ENCODE results near the gene DCTN3. TPM values are rescaled to one million over a fixed set of nuclear protein-coding genes. Genes with fewer than 3 reads are reported as not detected.

The DCTN3 gene
- total and polyA plus RNA-seq, 2 donors, result 87.8 to 97.1 TPM

DNA sequence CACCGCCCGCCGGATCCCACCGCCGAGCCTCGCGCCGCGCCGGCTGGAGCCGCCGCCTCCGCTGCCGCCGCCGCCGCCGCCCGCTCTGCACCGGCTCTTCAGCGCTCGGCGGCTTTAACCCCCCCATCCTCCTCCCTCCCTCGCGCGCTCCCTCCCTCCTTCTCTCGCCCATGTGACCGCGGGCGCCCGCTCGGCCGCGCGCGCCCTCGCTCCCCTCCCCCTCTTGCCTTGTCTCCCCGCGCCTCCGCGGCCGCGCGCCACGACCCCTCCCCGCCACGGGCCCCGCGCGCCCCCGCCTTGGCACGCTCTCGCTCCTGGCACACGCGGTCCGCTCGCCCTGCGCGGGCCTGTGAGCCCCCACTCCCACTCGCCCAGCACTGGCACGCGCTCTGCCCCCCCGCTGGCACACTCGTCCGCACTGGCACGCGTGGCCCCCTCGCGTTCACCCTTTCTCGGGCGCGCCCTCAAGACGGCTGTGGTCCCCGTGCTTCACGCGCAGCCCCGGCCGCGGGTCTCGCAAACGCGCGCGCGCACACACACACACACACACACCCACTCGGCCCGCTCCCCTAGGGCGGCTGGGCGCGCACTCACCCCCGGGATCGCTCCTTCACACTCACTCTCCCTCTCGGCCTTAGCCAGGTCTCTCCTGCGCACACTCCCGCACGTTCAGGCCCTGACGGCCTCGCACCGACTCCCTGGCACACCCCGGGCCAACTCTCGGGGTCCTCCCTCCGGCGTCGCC lies 30.5 kb downstream of the DCTN3 start, which contains the start of gene CNTFR:
TSS of gene CNTFR (minus strand) at position 89 of the 745 bp plus-strand sequence. CDS start 20,743 bp downstream, outside the sequence.
- Histone ChIP-seq H3K27me3 (ENCODE audit: control insufficient read depth in 2 of 2, insufficient read depth in 1 of 2, low read length in 1 of 2) (peaks cover 82 to 98% of the 10 kb centered on the region in 2 donors), H3K36me3 (ENCODE audit: control insufficient read depth in 2 of 2, insufficient read depth in 2 of 2, low read length in 1 of 2) (peaks cover 0 to 3% of the 10 kb centered on the region in 2 donors), H3K4me1 (ENCODE audit: control insufficient read depth in 2 of 2, insufficient read depth in 2 of 2, low read length in 2 of 2) (peaks cover 8 to 21% of the 10 kb centered on the region in 2 donors), H3K27ac (ENCODE audit: low read depth in 1 of 2, low read length in 1 of 2) (peak within 1 kb of the TSS in 1 of 2 donors; percentile 38), H3K4me3 (ENCODE audit: low read length in 2 of 2) (peak within 1 kb of the TSS; percentile 22 to 50), H3K9me3 (ENCODE audit: control insufficient read depth in 2 of 2, insufficient read depth in 1 of 2, low read length in 1 of 2) (peaks cover 0 to 11% of the 10 kb centered on the region in 2 donors)
- 2% methylated on average over 104 of the region's 104 CpGs for WGBS
- DNase-seq (ENCODE audit: low read depth in 6 of 9, low spot score in 9 of 9), result peak in 1 of 9 donors; percentile 18

DNA sequence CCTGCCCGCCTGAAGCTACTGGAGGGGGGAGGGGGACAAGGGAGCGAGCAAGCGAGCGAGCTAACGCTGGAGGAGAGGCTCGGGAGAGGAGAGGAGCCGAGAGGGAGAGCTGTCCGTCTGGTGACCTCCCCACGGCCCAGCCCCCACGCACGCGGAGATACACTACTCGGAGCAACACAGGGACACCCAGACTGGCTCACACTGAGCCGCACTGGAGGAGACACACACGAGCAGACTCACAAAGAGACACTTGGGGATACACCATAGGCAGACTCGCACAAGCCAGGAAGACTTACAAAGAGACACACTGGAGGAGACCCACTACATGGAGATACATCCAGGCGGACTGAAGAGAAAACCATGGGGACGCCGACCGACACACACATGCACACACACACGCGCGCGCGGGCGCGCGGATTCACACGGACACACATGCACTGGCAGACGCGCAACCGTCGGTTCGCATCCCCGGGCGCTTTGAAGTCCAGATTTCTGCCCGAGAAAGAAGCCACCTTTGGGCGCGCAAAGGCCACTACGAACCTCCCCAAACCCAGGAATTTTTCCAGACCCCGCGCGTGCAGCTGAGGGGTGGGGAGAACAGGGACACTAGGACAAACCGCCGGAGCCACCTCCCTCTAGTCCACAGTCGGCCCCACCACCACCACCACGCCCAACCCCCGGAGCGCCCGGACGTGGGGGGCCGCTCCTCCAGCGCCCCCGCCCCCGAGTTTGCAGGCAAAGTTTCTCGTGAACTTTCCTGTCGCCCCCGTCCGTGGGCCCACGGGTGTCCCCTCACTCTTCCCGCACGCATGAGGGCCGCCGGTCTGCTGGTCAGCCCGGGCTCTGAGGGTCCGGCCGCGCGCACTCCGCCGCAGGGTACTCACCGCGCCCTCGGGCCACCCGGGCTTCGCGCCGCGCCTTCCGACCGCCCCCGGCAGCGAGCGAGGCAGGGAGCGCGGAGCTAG lies 31.3 kb downstream of the DCTN3 start:
- Histone ChIP-seq H3K4me1 (ENCODE audit: control insufficient read depth in 2 of 2, insufficient read depth in 2 of 2, low read length in 2 of 2) (peaks cover 8 to 21% of the 10 kb centered on the region in 2 donors), H3K36me3 (ENCODE audit: control insufficient read depth in 2 of 2, insufficient read depth in 2 of 2, low read length in 1 of 2) (peaks cover 0 to 3% of the 10 kb centered on the region in 2 donors), H3K9me3 (ENCODE audit: control insufficient read depth in 2 of 2, insufficient read depth in 1 of 2, low read length in 1 of 2) (peaks cover 0 to 11% of the 10 kb centered on the region in 2 donors), H3K4me3 (ENCODE audit: low read length in 2 of 2) (peak overlapping the region; percentile 22 to 50), H3K27ac (ENCODE audit: low read depth in 1 of 2, low read length in 1 of 2) (no peak overlapping the region), H3K27me3 (ENCODE audit: control insufficient read depth in 2 of 2, insufficient read depth in 1 of 2, low read length in 1 of 2) (peaks cover 79 to 97% of the 10 kb centered on the region in 2 donors)
- WGBS, result 4% methylated on average over 86 of the region's 86 CpGs
- DNase-seq (ENCODE audit: low read depth in 6 of 9, low spot score in 9 of 9), result peak in 1 of 9 donors; percentile 11

DNA sequence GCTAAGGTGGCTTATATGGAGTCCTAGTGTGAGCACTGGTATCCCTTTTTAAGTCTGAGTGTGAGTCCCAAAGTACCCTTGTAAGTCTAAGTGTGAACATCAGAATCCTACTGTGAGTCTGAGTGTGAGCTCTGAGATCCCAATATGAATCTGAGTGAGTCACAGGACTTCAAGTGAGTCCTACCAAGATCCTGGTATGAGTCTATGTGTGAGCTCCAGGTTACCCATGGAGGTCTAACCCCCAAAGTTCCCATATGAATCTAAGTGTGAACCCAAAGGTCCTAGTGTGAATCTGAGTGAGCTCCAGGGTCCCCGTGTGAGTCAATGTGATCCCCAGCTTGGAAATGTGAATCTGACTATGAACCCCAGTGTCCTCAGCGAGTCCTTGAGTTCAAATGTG lies 33.0 kb downstream of the DCTN3 start:
- WGBS, result 60% methylated on average over 2 of the region's 2 CpGs
- no peak for DNase-seq (ENCODE audit: low read depth in 6 of 9, low spot score in 9 of 9)
- H3K27ac ChIP-seq (ENCODE audit: low read depth in 1 of 2, low read length in 1 of 2), result no peak overlapping the region
- H3K4me3 ChIP-seq (ENCODE audit: low read length in 2 of 2), result no peak overlapping the region
- H3K9me3 ChIP-seq (ENCODE audit: control insufficient read depth in 2 of 2, insufficient read depth in 1 of 2, low read length in 1 of 2), result peaks cover 0 to 11% of the 10 kb centered on the region in 2 donors
- peaks cover 0 to 3% of the 10 kb centered on the region in 2 donors for H3K36me3 ChIP-seq (ENCODE audit: control insufficient read depth in 2 of 2, insufficient read depth in 2 of 2, low read length in 1 of 2)
- peaks cover 8 to 17% of the 10 kb centered on the region in 2 donors for H3K4me1 ChIP-seq (ENCODE audit: control insufficient read depth in 2 of 2, insufficient read depth in 2 of 2, low read length in 2 of 2)
- H3K27me3 ChIP-seq (ENCODE audit: control insufficient read depth in 2 of 2, insufficient read depth in 1 of 2, low read length in 1 of 2), result peaks cover 63 to 97% of the 10 kb centered on the region in 2 donors

DNA sequence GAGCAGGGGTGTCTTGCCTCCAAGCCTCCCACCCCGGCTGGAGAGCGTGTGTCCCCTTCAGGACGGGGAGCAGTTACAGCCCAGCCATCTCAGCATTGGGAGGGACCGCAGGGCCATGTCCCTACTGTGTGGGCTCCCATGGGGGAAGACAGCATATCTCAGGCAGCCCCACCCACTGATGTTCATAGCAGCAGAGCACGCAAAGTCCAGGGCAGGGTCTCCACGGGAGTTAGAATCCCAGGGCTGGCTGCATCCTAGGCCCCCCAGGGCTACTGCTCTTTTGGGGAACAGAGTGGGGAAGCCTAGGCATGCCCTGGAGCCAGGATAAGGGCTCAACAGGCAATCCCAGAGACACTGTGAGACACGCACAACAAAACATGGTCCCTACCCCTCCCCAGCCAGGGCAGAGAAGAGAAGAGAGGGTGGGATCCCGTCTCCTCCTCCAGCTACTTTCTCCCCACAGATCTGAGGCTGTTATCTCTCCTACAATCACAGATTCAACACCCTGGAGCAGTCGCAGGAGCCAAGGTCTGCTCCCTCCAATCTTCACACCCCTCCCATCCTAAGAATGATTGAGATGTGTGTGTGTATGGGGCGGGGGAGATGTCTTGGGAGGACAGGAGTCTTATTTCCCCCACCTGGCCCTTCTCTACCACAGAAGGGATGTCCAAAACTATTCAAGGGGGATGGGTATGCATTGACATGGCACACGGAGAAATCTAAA lies 34.2 kb downstream of the DCTN3 start:
- WGBS, result 21% methylated on average over 11 of the region's 11 CpGs

DNA sequence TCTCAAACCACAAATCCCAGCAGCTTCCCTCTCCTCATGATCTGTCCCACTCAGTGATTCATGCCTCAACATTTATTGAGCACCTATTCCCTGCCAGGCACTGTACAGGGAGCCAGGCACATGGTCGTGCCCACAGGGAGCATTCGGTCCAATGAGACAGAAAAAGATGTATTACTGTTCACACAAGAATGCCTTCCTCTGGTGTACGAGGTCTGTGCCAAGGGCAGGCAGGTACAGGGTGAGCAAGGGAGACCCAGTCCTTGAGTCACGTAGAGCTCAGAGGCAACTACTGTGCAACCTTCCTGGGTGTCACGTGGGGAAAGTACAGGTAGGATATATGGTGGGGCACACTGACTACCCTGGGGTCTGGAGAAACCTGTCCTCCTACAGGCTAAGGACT lies 35.3 kb downstream of the DCTN3 start:
- H3K4me1 ChIP-seq (ENCODE audit: control insufficient read depth in 2 of 2, insufficient read depth in 2 of 2, low read length in 2 of 2), result peaks cover under 1 to 2% of the 10 kb centered on the region in 2 donors
- no peaks in the 10 kb centered on the region for H3K36me3 ChIP-seq (ENCODE audit: control insufficient read depth in 2 of 2, insufficient read depth in 2 of 2, low read length in 1 of 2)
- DNase-seq (ENCODE audit: low read depth in 6 of 9, low spot score in 9 of 9), result no peak
- 77% methylated on average over 5 of the region's 5 CpGs for WGBS
- H3K27me3 ChIP-seq (ENCODE audit: control insufficient read depth in 2 of 2, insufficient read depth in 1 of 2, low read length in 1 of 2), result peaks cover 43 to 97% of the 10 kb centered on the region in 2 donors
- H3K9me3 ChIP-seq (ENCODE audit: control insufficient read depth in 2 of 2, insufficient read depth in 1 of 2, low read length in 1 of 2), result no peaks in the 10 kb centered on the region
- no peak overlapping the region for H3K4me3 ChIP-seq (ENCODE audit: low read length in 2 of 2)
- no peak overlapping the region for H3K27ac ChIP-seq (ENCODE audit: low read depth in 1 of 2, low read length in 1 of 2)

More for the DNA sequence above, 34.2 kb downstream of the DCTN3 start:
- Histone ChIP-seq H3K4me1 (ENCODE audit: control insufficient read depth in 2 of 2, insufficient read depth in 2 of 2, low read length in 2 of 2) (peaks cover 5 to 11% of the 10 kb centered on the region in 2 donors), H3K27me3 (ENCODE audit: control insufficient read depth in 2 of 2, insufficient read depth in 1 of 2, low read length in 1 of 2) (peaks cover 52 to 97% of the 10 kb centered on the region in 2 donors), H3K36me3 (ENCODE audit: control insufficient read depth in 2 of 2, insufficient read depth in 2 of 2, low read length in 1 of 2) (peaks cover 0 to 3% of the 10 kb centered on the region in 2 donors), H3K9me3 (ENCODE audit: control insufficient read depth in 2 of 2, insufficient read depth in 1 of 2, low read length in 1 of 2) (peaks cover 0 to 5% of the 10 kb centered on the region in 2 donors), H3K4me3 (ENCODE audit: low read length in 2 of 2) (no peak overlapping the region), H3K27ac (ENCODE audit: low read depth in 1 of 2, low read length in 1 of 2) (no peak overlapping the region)
- no peak for DNase-seq (ENCODE audit: low read depth in 6 of 9, low spot score in 9 of 9)

DNA sequence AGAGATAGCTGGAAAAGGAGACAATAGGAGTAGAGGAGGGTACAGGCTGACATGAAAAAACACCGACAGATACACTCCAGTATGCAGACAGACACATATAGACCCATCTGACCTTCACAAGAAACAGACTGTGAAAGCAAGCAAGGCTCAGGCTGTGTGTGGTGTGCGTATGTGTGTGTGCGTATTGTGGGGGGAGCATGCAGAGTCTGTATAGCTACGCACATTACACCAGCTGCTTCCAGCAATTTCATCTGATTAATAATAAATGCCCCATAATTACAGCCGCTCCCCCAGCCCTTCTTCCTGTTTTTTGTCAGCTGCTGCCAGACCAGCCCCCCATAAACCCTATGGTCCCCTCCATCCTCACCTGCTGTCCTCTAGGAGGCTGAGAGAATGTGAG lies 37.5 kb downstream of the DCTN3 start:
- Histone ChIP-seq H3K27me3 (ENCODE audit: control insufficient read depth in 2 of 2, insufficient read depth in 1 of 2, low read length in 1 of 2) (peaks cover 41 to 98% of the 10 kb centered on the region in 2 donors), H3K4me1 (ENCODE audit: control insufficient read depth in 2 of 2, insufficient read depth in 2 of 2, low read length in 2 of 2) (peaks cover 0 to 6% of the 10 kb centered on the region in 2 donors)

DNA sequence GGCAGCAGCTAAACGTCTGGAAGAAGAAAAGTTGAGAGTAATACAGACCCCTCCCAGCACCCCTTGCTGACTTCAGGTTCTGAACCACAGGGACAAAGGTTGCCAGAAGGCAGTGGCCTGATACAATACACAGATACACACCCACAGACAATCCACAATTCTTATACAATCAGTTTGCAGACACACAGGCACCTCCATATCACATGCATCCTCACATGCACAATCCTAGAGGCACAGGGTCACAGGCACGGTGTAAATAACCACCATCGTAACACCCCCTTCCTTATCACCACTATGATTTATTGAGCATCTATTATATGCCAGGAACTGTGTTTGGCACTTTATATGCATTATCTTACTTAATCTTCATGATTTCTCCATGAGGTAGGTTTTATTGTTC lies 39.0 kb downstream of the DCTN3 start:
- WGBS, result 91% methylated on average over 3 of the region's 3 CpGs
- H3K27me3 ChIP-seq (ENCODE audit: control insufficient read depth in 2 of 2, insufficient read depth in 1 of 2, low read length in 1 of 2), result peaks cover 42 to 98% of the 10 kb centered on the region in 2 donors

More for the DNA sequence above, 37.5 kb downstream of the DCTN3 start:
- no peaks in the 10 kb centered on the region for H3K36me3 ChIP-seq (ENCODE audit: control insufficient read depth in 2 of 2, insufficient read depth in 2 of 2, low read length in 1 of 2)
- no peak for DNase-seq (ENCODE audit: low read depth in 6 of 9, low spot score in 9 of 9)
- H3K27ac ChIP-seq (ENCODE audit: low read depth in 1 of 2, low read length in 1 of 2), result no peak overlapping the region
- 97% methylated on average over 5 of the region's 5 CpGs for WGBS
- H3K4me3 ChIP-seq (ENCODE audit: low read length in 2 of 2), result no peak overlapping the region
- H3K9me3 ChIP-seq (ENCODE audit: control insufficient read depth in 2 of 2, insufficient read depth in 1 of 2, low read length in 1 of 2), result no peaks in the 10 kb centered on the region

DNA sequence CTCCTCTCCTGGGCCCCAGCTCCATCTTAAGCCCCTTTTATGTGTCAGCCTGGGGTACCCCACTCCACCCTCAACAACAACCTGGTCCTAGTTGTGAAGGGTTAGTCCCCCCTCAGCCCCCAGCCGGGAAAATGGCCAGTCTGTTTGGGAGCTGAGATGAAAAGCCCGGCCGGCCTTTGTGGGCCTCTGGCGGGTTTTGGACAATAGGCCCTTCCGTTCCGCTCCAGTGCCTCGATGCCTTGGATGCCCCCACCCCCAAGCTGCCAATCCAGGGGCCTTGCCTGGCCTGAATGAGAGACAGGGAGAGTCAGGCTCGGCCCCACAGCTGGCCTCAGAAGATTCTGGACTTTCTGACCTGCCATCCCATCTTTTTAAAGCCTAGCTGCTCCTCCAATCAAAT lies 39.9 kb downstream of the DCTN3 start:
- Histone ChIP-seq H3K4me1 (ENCODE audit: control insufficient read depth in 2 of 2, insufficient read depth in 2 of 2, low read length in 2 of 2) (peaks cover 0 to 3% of the 10 kb centered on the region in 2 donors), H3K36me3 (ENCODE audit: control insufficient read depth in 2 of 2, insufficient read depth in 2 of 2, low read length in 1 of 2) (no peaks in the 10 kb centered on the region), H3K27me3 (ENCODE audit: control insufficient read depth in 2 of 2, insufficient read depth in 1 of 2, low read length in 1 of 2) (peaks cover 40 to 97% of the 10 kb centered on the region in 2 donors), H3K27ac (ENCODE audit: low read depth in 1 of 2, low read length in 1 of 2) (no peak overlapping the region), H3K9me3 (ENCODE audit: control insufficient read depth in 2 of 2, insufficient read depth in 1 of 2, low read length in 1 of 2) (no peaks in the 10 kb centered on the region), H3K4me3 (ENCODE audit: low read length in 2 of 2) (no peak overlapping the region)
- no peak for DNase-seq (ENCODE audit: low read depth in 6 of 9, low spot score in 9 of 9)
- 64% methylated on average over 8 of the region's 8 CpGs for WGBS

More for the DNA sequence above, 39.0 kb downstream of the DCTN3 start:
- no peak for DNase-seq (ENCODE audit: low read depth in 6 of 9, low spot score in 9 of 9)
- no peaks in the 10 kb centered on the region for H3K36me3 ChIP-seq (ENCODE audit: control insufficient read depth in 2 of 2, insufficient read depth in 2 of 2, low read length in 1 of 2)
- peaks cover 0 to 3% of the 10 kb centered on the region in 2 donors for H3K4me1 ChIP-seq (ENCODE audit: control insufficient read depth in 2 of 2, insufficient read depth in 2 of 2, low read length in 2 of 2)
- H3K9me3 ChIP-seq (ENCODE audit: control insufficient read depth in 2 of 2, insufficient read depth in 1 of 2, low read length in 1 of 2), result no peaks in the 10 kb centered on the region
- H3K4me3 ChIP-seq (ENCODE audit: low read length in 2 of 2), result no peak overlapping the region
- no peak overlapping the region for H3K27ac ChIP-seq (ENCODE audit: low read depth in 1 of 2, low read length in 1 of 2)
